Gastroesophageal sphincter (tissue), 4 donors: ENCODE data around the gene DNAAF5. TPM values are rescaled to one million over a fixed set of nuclear protein-coding genes. Genes with fewer than 3 reads are reported as not detected.

Source experiments
- ATAC-seq: fragments of 150-250 bp; one replicate; pipeline ENCODE4 v1.9.1; 2016; ENCODE audit warnings: mild to moderate bottlenecking, moderate library complexity
- H3K27ac ChIP-seq, 4 donors: fragments of 200-600 bp; sonication (generic) in 3 of 4; 1 replicate in 3 of 4; 2 replicates in 1 of 4; pipeline ENCODE4 v1.5.1; 2016 to 2019
- H3K27me3 ChIP-seq: fragments of 200-600 bp; sonication (generic); one replicate; pipeline ENCODE4 v1.5.1; 2019
- H3K36me3 ChIP-seq, 2 donors: fragments of 200-600 bp; sonication (generic); one replicate each; pipeline ENCODE4 v1.5.1; 2019; ENCODE audit warnings: control low read depth in 1 of 2
- H3K4me1 ChIP-seq, 3 donors: fragments of 200-600 bp; sonication (generic); 1 replicate in 2 of 3; 2 replicates in 1 of 3; pipeline ENCODE4 v1.5.1; 2016 to 2019; ENCODE audit warnings: control low read depth in 2 of 3
- H3K4me3 ChIP-seq, 2 donors: fragments of 200-600 bp; sonication (generic); one replicate each; pipeline ENCODE4 v1.5.1; 2019; ENCODE audit warnings: mild to moderate bottlenecking in 1 of 2, moderate library complexity in 1 of 2
- H3K9me3 ChIP-seq, 3 donors: fragments of 200-600 bp; sonication (generic); one replicate each; pipeline ENCODE4 v1.5.1; 2017 to 2019; ENCODE audit warnings: control low read depth in 2 of 3
- EP300 ChIP-seq: sonication (generic); formaldehyde crosslinking; IDR thresholded peaks from one replicate; pipeline ENCODE4 v1.6.1; 2017; ENCODE audit warnings: antibody characterized with exemption, mild to moderate bottlenecking
- POLR2A ChIP-seq, 2 donors: fragments of 450-650 bp; IDR thresholded peaks; one replicate each; pipeline ENCODE4 v1.6.1; 2017; ENCODE audit warnings: antibody characterized with exemption in 2 of 2, mild to moderate bottlenecking in 2 of 2, moderate library complexity in 1 of 2
- POLR2AphosphoS5 ChIP-seq: sonication (generic); formaldehyde crosslinking; IDR thresholded peaks from one replicate; pipeline ENCODE4 v1.6.1; 2017; ENCODE audit warnings: antibody characterized with exemption
- WGBS, 2 donors: methylation state at CpG; one replicate each; pipeline ENCODE4 v1.1.5; 2018; ENCODE audit warnings: low coverage in 1 of 2; 5-methylcytosine and 5-hydroxymethylcytosine counted together
- total RNA-seq, 4 donors: library from RNA; depleted of rRNA; stranded (reverse); fragments of >200 nt; gene quantifications; one replicate each; pipeline ENCODE4 v1.1.0, GENCODE V29; 2016
- TF ChIP-seq, protein P1 (sequence below), 4 experiments: fragments of 200-600 bp in 2 of 4; fragments of 450-650 bp in 2 of 4; sonication (generic) in 1 of 4; IDR thresholded peaks; one replicate each; pipeline ENCODE4 v1.5.1; 2017 to 2019; ENCODE audit warnings: antibody characterized with exemption in 4 of 4, mild to moderate bottlenecking in 2 of 4, moderate library complexity in 2 of 4

DNAAF5 gene
- total RNA-seq, 4 donors from 2014 or later = 17.4 to 36.4 (median 21.7) TPM

DNA sequence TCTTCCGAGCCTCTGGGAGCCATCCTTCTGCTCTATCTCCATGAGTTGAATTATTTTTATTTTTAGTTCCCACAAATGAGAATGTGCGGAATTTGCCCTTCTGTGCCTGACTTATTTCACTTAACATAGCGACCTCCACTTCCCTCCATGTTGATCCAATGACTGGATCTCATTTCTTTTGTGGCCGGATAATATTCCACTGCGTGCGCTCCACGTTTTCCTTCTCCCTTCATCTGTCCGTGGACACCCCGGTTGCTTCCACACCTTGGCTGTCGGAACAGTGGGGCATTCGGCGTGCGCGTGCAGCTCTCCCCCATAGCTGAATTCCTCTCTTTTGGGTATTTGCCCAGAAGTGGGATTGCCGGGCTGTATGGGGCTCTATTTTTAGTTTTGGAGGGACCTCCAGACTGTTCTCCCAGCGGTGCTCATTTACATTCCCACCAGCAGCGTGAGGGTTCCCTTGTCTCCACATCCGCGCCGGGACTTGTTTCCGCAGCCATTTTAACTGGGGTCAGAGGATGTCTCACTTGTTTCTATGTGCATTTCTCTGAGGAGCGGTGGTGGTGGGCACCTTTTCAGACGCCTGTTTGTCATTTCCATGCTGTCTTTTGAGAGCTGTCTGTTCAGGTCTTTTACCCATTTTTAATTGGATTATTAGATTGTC lies 54.8 kb downstream of the DNAAF5 start:
- TF ChIP-seq, protein P1, sequence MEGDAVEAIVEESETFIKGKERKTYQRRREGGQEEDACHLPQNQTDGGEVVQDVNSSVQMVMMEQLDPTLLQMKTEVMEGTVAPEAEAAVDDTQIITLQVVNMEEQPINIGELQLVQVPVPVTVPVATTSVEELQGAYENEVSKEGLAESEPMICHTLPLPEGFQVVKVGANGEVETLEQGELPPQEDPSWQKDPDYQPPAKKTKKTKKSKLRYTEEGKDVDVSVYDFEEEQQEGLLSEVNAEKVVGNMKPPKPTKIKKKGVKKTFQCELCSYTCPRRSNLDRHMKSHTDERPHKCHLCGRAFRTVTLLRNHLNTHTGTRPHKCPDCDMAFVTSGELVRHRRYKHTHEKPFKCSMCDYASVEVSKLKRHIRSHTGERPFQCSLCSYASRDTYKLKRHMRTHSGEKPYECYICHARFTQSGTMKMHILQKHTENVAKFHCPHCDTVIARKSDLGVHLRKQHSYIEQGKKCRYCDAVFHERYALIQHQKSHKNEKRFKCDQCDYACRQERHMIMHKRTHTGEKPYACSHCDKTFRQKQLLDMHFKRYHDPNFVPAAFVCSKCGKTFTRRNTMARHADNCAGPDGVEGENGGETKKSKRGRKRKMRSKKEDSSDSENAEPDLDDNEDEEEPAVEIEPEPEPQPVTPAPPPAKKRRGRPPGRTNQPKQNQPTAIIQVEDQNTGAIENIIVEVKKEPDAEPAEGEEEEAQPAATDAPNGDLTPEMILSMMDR (IDR thresholded peaks at IDR 0.05) = peak in 1 of 4 experiments; percentile 20
- TF ChIP-seq POLR2AphosphoS5 = no peak
- no peaks in the 10 kb centered on the region for H3K27me3 ChIP-seq
- H3K4me3 ChIP-seq = peak overlapping the region in 1 of 2 donors; percentile 23
- ATAC-seq = peak; percentile 59
- H3K36me3 ChIP-seq = peaks cover 0 to 80% of the 10 kb centered on the region in 2 donors
- H3K4me1 ChIP-seq = peaks cover 0 to 42% (median 3%) of the 10 kb centered on the region in 3 donors
- H3K27ac ChIP-seq = peak overlapping the region; percentile 31 to 85 (median 80)
- H3K9me3 ChIP-seq = no peaks in the 10 kb centered on the region
- WGBS, 2 donors = 33 to 55% methylated on average over 19 to 23 of the region's 23 CpGs

DNA sequence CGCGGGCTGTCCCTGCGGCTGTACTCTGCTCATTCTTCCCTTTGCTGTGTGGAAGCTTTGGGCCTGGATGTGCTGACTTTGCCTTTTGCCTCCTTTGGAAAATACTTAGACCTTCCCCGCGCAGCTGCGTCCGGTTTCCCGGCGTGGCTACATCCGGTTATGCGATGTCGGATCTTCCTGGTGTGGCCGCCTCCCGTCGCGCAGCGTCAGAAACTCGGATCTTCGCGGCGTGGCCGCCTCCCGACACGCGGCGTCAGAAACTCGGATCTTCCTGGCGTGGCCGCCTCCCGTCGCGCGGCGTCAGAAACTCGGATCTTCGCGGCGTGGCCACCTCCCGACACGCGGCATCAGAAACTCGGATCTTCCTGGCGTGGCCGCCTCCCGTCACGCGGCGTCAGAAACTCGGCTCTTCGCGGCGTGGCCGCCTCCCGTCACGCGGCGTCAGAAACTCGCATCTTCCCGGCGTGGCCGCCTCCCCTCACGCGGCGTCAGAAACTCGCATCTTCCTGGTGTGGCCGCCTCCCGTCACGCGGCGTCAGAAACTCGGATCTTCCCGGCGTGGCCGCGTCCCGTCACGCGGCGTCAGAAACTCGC lies 55.5 kb downstream of the DNAAF5 start:
- TF ChIP-seq POLR2AphosphoS5 (no peak), POLR2A (IDR thresholded peaks at IDR 0.05) (no peak), EP300 (no peak)
- TF ChIP-seq, protein P1 (IDR thresholded peaks at IDR 0.05) = no peak
- peaks cover 0 to 50% (median 3%) of the 10 kb centered on the region in 3 donors for H3K4me1 ChIP-seq
- H3K27me3 ChIP-seq = no peaks in the 10 kb centered on the region
- WGBS, 2 donors = 93 to 95% methylated on average over 14 to 22 of the region's 80 CpGs
- peak overlapping the region; percentile 31 to 85 (median 80) for H3K27ac ChIP-seq
- H3K36me3 ChIP-seq = peaks cover 0 to 73% of the 10 kb centered on the region in 2 donors
- no peak overlapping the region for H3K4me3 ChIP-seq
- no peaks in the 10 kb centered on the region for H3K9me3 ChIP-seq
- no peak for ATAC-seq

DNA sequence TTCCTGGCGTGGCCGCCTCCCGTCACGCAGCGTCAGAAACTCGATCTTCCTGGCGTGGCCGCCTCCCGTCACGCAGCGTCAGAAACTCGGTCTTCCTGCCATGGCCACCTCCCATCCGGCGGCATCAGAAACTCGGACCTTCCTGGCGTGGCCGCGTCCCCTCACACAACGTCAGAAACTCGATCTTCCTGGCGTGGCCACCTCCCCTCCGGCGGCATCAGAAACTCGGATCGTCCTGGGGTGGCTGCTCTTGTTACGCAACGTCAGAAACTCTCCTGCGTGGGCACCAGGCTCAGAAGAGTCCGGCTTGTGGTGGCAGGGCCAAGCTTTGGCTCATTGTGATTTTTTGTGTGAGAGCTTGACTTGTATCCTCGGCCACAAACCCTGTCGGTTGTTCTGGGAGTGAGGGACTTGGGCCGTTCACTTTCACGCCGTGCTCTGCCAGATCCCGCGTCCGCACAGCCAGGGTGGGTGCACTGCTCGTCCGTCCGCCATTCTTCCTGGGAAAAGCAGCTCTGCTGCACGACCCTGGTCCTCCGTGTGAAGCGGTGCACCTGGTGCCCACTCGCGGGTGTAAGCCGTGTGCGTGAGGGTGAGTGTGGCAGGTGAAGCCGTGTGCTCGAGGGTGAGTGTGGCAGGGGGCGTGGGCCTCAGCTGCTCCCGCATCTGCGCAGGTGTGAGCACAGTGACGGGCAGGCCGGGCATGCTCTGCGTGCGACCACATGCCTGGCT lies 56.4 kb downstream of the DNAAF5 start:
- H3K9me3 ChIP-seq = no peaks in the 10 kb centered on the region
- peaks cover 0 to 54% (median 3%) of the 10 kb centered on the region in 3 donors for H3K4me1 ChIP-seq
- H3K4me3 ChIP-seq = no peak overlapping the region
- 80 to 98% methylated on average over 7 to 11 of the region's 56 CpGs for WGBS, 2 donors
- H3K27ac ChIP-seq = peak overlapping the region in 1 of 4 donors; percentile 20
- no peak for ATAC-seq
- no peaks in the 10 kb centered on the region for H3K27me3 ChIP-seq
- TF ChIP-seq EP300 = no peak
- TF ChIP-seq, protein P1 (IDR thresholded peaks at IDR 0.05) = no peak
- TF ChIP-seq POLR2AphosphoS5 = no peak
- no peak for TF ChIP-seq POLR2A (IDR thresholded peaks at IDR 0.05)
- peaks cover 0 to 68% of the 10 kb centered on the region in 2 donors for H3K36me3 ChIP-seq

DNA sequence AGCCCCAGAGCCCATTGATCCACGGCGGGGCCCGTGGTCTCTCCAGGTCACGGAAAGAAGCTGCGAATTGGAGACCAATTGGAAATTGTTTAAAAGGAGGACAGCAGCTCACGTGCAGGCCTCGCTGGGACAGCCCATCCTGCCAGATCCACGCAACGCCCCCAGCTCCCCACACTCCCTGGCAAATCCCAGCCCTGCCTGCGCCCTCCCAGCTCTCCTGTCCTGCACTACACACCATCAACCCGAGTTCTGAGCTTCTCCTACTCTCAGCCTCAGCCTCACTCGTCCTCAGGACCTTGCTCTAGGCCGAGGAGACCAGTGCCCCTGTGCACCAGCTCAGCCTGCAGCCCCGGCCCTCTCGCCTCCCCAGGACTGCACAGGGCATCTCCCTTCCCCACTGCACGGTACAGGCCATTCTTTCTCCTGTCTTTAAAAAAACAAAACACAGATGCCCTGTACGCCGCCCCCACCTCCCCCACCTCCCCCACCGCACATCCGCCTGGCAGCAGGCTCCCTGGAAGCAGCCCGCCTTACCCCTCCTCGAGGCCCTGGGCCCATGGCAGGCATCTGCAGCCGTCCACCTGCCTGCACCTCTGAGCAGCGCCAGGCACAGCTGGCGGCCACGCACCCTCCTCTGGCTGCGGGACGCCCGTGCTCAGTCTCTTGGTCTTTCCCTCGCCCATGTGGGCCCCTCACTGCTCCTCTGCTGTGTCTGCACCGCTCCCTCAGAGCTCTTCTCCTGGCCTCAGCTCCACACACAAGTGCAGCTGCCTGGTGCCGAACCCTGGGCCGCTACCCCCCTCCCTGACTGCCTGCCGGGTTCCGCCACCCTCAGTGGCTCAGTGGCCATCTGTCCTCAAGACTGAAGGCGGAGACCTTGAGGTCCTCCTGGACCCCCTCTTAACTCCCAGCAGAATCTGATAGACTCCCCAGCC lies 57.3 kb downstream of the DNAAF5 start:
- Histone ChIP-seq H3K36me3 (peaks cover 0 to 63% of the 10 kb centered on the region in 2 donors), H3K9me3 (no peaks in the 10 kb centered on the region), H3K27ac (peak overlapping the region in 1 of 4 donors; percentile 20), H3K4me1 (peaks cover 0 to 51% (median 3%) of the 10 kb centered on the region in 3 donors), H3K27me3 (no peaks in the 10 kb centered on the region), H3K4me3 (no peak overlapping the region)
- 86 to 100% methylated on average over 3 to 13 of the region's 36 CpGs for WGBS, 2 donors
- ATAC-seq = no peak
- TF ChIP-seq, protein P1 (IDR thresholded peaks at IDR 0.05) = no peak
- TF ChIP-seq POLR2AphosphoS5 (no peak), POLR2A (IDR thresholded peaks at IDR 0.05) (no peak), EP300 (no peak)
